ENCODE measurements around the gene OSBPL8. TPM values are rescaled to one million over a fixed set of nuclear protein-coding genes. Genes with fewer than 3 reads are reported as not detected.

OSBPL8 gene
- total and polyA plus RNA-seq, 9 of the 15 experiments (the other 6 are each of a cell fraction or from before 2014, with no cell fraction given), result 17.4 to 82.7 (median 42.8) TPM

DNA sequence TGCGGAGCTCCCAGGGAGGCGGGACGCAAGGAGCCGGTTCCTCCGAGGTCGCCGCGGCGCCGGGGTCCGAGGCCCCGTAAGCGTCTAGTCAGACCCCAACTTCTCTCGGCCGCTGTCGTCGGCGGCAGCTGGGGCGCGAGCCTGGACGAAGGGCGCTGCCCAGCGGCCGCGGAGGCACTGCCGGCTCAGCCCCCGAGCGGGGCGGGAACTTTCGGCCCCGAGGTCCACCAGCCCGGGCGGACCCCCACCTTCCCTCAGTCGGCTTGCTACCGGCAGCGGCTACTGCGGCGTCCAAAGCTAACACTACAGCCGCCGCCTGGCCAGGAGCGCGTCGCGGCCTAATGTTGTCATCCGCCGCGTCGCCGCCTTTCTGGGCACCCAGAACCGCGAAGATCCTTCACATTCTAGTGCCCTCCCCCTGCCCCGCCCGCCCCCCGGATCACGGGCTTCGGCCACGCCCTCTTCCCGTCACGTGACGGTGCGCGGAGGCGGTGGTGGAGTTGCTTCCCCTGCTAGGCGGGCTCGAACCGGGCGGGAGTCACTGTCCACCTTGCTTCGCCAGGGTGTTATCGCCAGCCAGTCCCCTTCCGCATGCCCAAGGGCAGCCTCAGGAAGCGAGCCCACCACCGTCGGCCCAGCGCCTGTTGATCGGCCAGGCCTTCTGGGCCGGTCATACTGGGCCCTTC, at the start of gene OSBPL8 (continued):
- TF ChIP-seq PPARD (CRISPR knock-in tag; IDR thresholded peaks at IDR 0.05), result no peak
- TF ChIP-seq, protein P1, sequence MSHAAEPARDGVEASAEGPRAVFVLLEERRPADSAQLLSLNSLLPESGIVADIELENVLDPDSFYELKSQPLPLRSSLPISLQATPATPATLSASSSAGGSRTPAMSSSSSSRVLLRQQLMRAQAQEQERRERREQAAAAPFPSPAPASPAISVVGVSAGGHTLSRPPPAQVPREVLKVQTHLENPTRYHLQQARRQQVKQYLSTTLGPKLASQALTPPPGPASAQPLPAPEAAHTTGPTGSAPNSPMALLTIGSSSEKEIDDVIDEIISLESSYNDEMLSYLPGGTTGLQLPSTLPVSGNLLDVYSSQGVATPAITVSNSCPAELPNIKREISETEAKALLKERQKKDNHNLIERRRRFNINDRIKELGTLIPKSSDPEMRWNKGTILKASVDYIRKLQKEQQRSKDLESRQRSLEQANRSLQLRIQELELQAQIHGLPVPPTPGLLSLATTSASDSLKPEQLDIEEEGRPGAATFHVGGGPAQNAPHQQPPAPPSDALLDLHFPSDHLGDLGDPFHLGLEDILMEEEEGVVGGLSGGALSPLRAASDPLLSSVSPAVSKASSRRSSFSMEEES (CRISPR knock-in tag; IDR thresholded peaks at IDR 0.05), result peak; percentile 99
- TF ChIP-seq HOXB6 (CRISPR knock-in tag; IDR thresholded peaks at IDR 0.05; ENCODE audit: borderline replicate concordance), result no peak
- no peak for TF ChIP-seq ZNF778 (CRISPR knock-in tag; IDR thresholded peaks at IDR 0.05)
- TF ChIP-seq MIER1 (IDR thresholded peaks at IDR 0.05; ENCODE audit: low read depth), result no peak
- peak; percentile 37; the same call in 1 of the 2 replicates for TF ChIP-seq MYC (IDR thresholded peaks at IDR 0.05; ENCODE audit: low read depth, low read length)
- TF ChIP-seq MYC (CRISPR knock-in tag; IDR thresholded peaks at IDR 0.05; ENCODE audit: borderline replicate concordance, low read depth), result no peak
- TF ChIP-seq NFIC (IDR thresholded peaks at IDR 0.05), result peak; percentile 54; the same call in 1 of the 2 replicates
- TF ChIP-seq TCF7 (IDR thresholded peaks at IDR 0.05; ENCODE audit: borderline replicate concordance), result no peak
- TF ChIP-seq, protein P2, sequence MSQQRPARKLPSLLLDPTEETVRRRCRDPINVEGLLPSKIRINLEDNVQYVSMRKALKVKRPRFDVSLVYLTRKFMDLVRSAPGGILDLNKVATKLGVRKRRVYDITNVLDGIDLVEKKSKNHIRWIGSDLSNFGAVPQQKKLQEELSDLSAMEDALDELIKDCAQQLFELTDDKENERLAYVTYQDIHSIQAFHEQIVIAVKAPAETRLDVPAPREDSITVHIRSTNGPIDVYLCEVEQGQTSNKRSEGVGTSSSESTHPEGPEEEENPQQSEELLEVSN (IDR thresholded peaks at IDR 0.05; ENCODE audit: borderline replicate concordance in 1 of 2, extremely low read depth in 1 of 2, insufficient read depth in 1 of 2, insufficient read length in 1 of 2, low read depth in 1 of 2, low read length in 1 of 2, poor library complexity in 1 of 2, severe bottlenecking in 1 of 2), result peak; percentile 85 to 88
- no peak for TF ChIP-seq ZNF274 (IDR thresholded peaks at IDR 0.05; ENCODE audit: borderline replicate concordance, low read depth, low read length)
- TF ChIP-seq THRAP3 (IDR thresholded peaks at IDR 0.05; ENCODE audit: borderline replicate concordance), result no peak
- no peak for TF ChIP-seq ZNF77 (CRISPR knock-in tag; IDR thresholded peaks at IDR 0.05)
- TF ChIP-seq NONO (IDR thresholded peaks at IDR 0.05; ENCODE audit: low read depth in 2 of 2, low read length in 1 of 2), result peak in 1 of 2 experiments; percentile 92; a peak in 2 of 4 replicates
- no peak for TF ChIP-seq DNMT1 (IDR thresholded peaks at IDR 0.05)
- TF ChIP-seq TFAM (CRISPR knock-in tag; conservative IDR thresholded peaks at IDR 0.05), result no peak
- TF ChIP-seq MAZ (CRISPR knock-in tag; conservative IDR thresholded peaks at IDR 0.05 in 1 of 2, IDR thresholded peaks at IDR 0.05 in 1 of 2), result peak; percentile 77 to 88
- TF ChIP-seq MAFG (tag; conservative IDR thresholded peaks at IDR 0.05), result no peak
- TF ChIP-seq ZNF551 (CRISPR knock-in tag; IDR thresholded peaks at IDR 0.05), result no peak
- TF ChIP-seq COPS2 (conservative IDR thresholded peaks at IDR 0.05), result no peak
- no peak for TF ChIP-seq CBX5 (IDR thresholded peaks at IDR 0.05; ENCODE audit: borderline replicate concordance, low read depth)
- TF ChIP-seq SP2 (IDR thresholded peaks at IDR 0.05; ENCODE audit: extremely low read depth, low read depth, low read length, poor library complexity, severe bottlenecking), result no peak
- no peak for TF ChIP-seq PHF21A (IDR thresholded peaks at IDR 0.05; ENCODE audit: borderline replicate concordance, low read depth)
- TF ChIP-seq RNF2 (IDR thresholded peaks at IDR 0.05), result 0 out of 2 replicates have a peak, but pooled peaks have one; percentile 64
- no peak for TF ChIP-seq ZNF324 (CRISPR knock-in tag; IDR thresholded peaks at IDR 0.05)
- no peak for TF ChIP-seq NR1H2 (CRISPR knock-in tag; IDR thresholded peaks at IDR 0.05)
- TF ChIP-seq BRF1 (IDR thresholded peaks at IDR 0.05; ENCODE audit: borderline replicate concordance, extremely low read depth, insufficient read length), result no peak
- no peak; the same call in 1 of the 2 replicates for TF ChIP-seq HNRNPL (IDR thresholded peaks at IDR 0.05; ENCODE audit: low read depth, low read length)
- no peak for TF ChIP-seq EP300 (IDR thresholded peaks at IDR 0.05; ENCODE audit: low read length)
